Measurements from ENCODE around the gene DENND6A. TPM values are rescaled to one million over a fixed set of nuclear protein-coding genes. Genes with fewer than 3 reads are reported as not detected.

Gene DENND6A
- total and polyA plus RNA-seq, 5 donors, result 5.5 to 22.1 (median 15.8) TPM

DNA sequence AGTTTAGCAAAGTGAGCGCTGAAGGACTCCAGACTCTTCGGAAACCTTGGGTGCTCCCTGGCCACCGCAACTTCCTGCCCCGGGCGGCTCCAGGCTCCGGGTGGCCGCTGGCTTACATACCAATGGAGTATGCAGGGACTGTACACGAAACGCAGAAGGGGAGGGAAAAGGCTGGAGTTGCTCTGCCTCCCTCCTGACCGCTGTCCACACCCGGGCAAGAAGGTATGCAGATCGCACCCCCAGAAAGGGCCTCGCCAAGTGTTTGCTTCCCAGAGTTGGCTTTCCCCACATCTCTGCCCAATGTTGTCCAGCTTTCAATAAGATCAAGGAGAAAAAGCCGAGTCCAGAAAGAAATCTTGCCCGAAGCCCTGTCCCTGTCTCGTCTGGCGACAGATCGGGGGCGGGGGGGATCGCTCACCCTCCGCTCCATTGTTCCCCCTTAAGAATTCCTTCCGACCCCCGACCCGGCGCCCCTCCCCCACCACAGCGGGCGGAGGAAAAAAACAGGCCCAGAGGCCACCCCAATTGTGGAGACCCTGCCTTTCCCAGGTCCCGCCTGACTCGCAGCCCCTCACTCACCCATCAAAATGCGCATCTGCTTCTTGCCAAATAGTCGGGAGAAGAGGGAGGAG lies 96.3 kb downstream of the DENND6A start:
- H3K4me1 ChIP-seq (ENCODE audit: control insufficient read depth, insufficient read depth, low read length), result peaks cover 5% of the 10 kb centered on the region
- H3K4me3 ChIP-seq (ENCODE audit: low read length), result peak overlapping the region; percentile 76
- DNase-seq, result peak; percentile 77 to 93 (median 91)
- intact Hi-C loops (cut with DNase I), result loop anchor here in 1 of 4 donors (5.0 kb wide), 1 partner anchor 39 kb away; the partner anchor contains the start of gene PDE12
- no peaks in the 10 kb centered on the region for H3K9me3 ChIP-seq (ENCODE audit: control insufficient read depth, low read length)
- no peaks in the 10 kb centered on the region for H3K27me3 ChIP-seq (ENCODE audit: control insufficient read depth, insufficient read depth)
- WGBS, result under 1% methylated on average over 31 of the region's 31 CpGs
- peak overlapping the region; percentile 88 for H3K27ac ChIP-seq (ENCODE audit: low read length)
- peak; percentile 76 to 81 for ATAC-seq

DNA sequence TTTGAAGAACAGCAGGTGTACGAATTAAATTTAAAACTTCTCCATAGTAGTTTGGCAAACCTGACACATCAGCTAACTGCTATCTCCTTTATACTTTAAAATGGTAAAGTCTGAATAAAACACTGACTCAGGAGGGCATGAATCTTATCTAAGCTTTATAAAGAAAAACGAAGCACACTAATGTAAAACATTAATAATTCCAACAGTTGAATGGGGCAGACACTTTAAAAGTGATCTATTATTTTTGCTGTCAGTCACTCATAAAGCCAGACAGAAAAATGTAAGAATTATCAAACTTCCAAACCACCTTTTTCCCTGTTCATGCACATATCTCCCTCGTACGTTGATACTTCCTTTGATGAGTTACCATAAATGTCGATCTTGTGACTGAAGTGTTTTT lies 98.3 kb downstream of the DENND6A start:
- Histone ChIP-seq H3K4me3 (ENCODE audit: low read length) (peak overlapping the region; percentile 76), H3K27ac (ENCODE audit: low read length) (no peak overlapping the region), H3K9me3 (ENCODE audit: control insufficient read depth, low read length) (no peaks in the 10 kb centered on the region), H3K4me1 (ENCODE audit: control insufficient read depth, insufficient read depth, low read length) (peaks cover 5% of the 10 kb centered on the region), H3K27me3 (ENCODE audit: control insufficient read depth, insufficient read depth) (no peaks in the 10 kb centered on the region)
- intact Hi-C loops (cut with DNase I), result no loop called here
- ATAC-seq, result no peak
- DNase-seq, result no peak
- 19% methylated on average over 5 of the region's 5 CpGs for WGBS

DNA sequence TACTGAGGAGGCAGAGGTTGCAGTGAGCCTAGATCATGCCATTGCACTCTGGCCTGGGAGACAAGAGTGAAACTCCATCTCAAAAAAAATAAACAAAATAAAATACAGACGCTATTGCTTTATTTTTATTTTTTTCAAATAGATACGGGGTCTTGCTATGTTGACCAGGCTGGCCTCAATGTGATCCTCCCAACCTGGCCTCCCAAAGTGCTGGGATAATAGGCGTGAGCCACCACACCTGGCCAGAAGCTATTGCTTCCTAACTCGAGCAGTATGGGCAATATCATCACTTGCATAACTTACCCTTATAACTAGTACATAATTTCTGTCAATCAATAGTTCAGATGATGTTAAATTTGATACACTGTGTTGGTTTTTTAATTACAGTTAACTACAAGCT lies 98.7 kb downstream of the DENND6A start:
- intact Hi-C loops (cut with DNase I), result no loop called here
- ATAC-seq, result no peak
- no peak overlapping the region for H3K27ac ChIP-seq (ENCODE audit: low read length)
- 71% methylated on average over 4 of the region's 4 CpGs for WGBS
- no peak overlapping the region for H3K4me3 ChIP-seq (ENCODE audit: low read length)
- H3K9me3 ChIP-seq (ENCODE audit: control insufficient read depth, low read length), result no peaks in the 10 kb centered on the region
- no peaks in the 10 kb centered on the region for H3K27me3 ChIP-seq (ENCODE audit: control insufficient read depth, insufficient read depth)
- H3K4me1 ChIP-seq (ENCODE audit: control insufficient read depth, insufficient read depth, low read length), result peaks cover 5% of the 10 kb centered on the region
- no peak for DNase-seq

DNA sequence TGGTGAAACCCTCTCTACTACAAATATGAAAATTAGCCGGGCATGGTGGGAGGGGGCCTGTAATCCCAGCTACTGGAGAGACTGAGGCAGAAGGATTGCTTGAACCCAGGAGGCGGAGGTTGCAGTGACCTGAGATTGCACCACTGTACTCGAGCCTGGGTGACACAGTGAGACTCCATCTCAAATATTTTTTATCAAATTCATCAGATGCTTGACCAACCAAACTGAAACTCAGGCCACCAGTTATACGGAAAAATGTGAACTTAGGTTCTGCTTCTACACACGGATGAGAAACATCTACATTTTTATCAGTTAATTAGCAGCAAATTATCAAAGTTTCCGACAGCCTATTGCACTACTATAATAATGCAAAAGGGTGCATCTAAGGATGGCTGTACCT lies 100.6 kb downstream of the DENND6A start:
- no peaks in the 10 kb centered on the region for H3K27me3 ChIP-seq (ENCODE audit: control insufficient read depth, insufficient read depth)
- DNase-seq, result no peak
- intact Hi-C loops (cut with DNase I), result no loop called here
- 60% methylated on average over 6 of the region's 6 CpGs for WGBS
- peaks cover 5% of the 10 kb centered on the region for H3K4me1 ChIP-seq (ENCODE audit: control insufficient read depth, insufficient read depth, low read length)
- no peak for ATAC-seq
- H3K4me3 ChIP-seq (ENCODE audit: low read length), result no peak overlapping the region
- H3K27ac ChIP-seq (ENCODE audit: low read length), result no peak overlapping the region
- no peaks in the 10 kb centered on the region for H3K9me3 ChIP-seq (ENCODE audit: control insufficient read depth, low read length)

DNA sequence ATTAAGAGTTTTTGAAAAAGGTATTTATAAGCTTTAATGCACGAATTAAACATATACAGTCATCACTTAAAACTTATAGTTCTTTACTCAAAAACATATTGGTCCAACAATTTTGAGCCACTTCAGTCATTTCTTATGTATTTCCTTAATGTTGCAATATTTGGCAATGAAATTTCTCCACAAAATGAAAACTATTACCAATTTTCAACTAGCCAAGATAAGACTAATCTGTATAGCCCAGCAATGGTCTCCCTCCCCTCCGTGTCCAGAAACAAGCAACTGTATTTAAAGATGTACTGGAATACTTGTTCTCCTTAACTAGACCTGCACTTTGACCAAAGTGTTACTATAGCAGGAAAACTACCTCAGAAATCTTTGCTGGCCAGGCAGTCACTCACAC lies 105.0 kb downstream of the DENND6A start:
- WGBS, result 67% methylated on average over 2 of the region's 2 CpGs

DNA sequence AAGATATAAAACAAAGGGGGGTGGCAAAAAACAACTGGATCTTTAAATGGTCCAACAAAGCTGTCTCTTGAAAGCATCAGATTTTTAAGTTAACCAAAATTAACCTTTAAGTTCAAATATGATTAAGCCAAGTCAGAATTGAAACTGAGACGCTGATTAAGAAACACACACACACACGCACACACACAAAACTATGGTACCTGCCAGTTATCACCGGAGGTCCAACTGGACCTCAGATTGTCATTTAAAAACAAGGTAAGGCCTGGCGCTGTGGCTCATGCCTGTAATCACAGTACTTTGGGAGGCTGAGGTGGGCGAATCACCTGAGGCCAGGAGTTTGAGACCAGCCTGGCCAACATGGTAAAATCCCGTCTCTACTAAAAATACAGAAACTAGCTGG lies 106.1 kb downstream of the DENND6A start:
- WGBS, result 74% methylated on average over 6 of the region's 6 CpGs
- no peak overlapping the region for H3K4me3 ChIP-seq (ENCODE audit: low read length)
- no peak overlapping the region for H3K27ac ChIP-seq (ENCODE audit: low read length)
- ATAC-seq, result no peak
- intact Hi-C loops (cut with DNase I), result no loop called here
- no peaks in the 10 kb centered on the region for H3K4me1 ChIP-seq (ENCODE audit: control insufficient read depth, insufficient read depth, low read length)
- no peak for DNase-seq
- H3K9me3 ChIP-seq (ENCODE audit: control insufficient read depth, low read length), result no peaks in the 10 kb centered on the region
- no peaks in the 10 kb centered on the region for H3K27me3 ChIP-seq (ENCODE audit: control insufficient read depth, insufficient read depth)

More for the DNA sequence above, 105.0 kb downstream of the DENND6A start:
- peaks cover 4% of the 10 kb centered on the region for H3K4me1 ChIP-seq (ENCODE audit: control insufficient read depth, insufficient read depth, low read length)
- H3K27me3 ChIP-seq (ENCODE audit: control insufficient read depth, insufficient read depth), result no peaks in the 10 kb centered on the region
- no peak for DNase-seq
- H3K4me3 ChIP-seq (ENCODE audit: low read length), result no peak overlapping the region
- H3K27ac ChIP-seq (ENCODE audit: low read length), result no peak overlapping the region
- intact Hi-C loops (cut with DNase I), result no loop called here
- no peaks in the 10 kb centered on the region for H3K9me3 ChIP-seq (ENCODE audit: control insufficient read depth, low read length)
- no peak for ATAC-seq

DNA sequence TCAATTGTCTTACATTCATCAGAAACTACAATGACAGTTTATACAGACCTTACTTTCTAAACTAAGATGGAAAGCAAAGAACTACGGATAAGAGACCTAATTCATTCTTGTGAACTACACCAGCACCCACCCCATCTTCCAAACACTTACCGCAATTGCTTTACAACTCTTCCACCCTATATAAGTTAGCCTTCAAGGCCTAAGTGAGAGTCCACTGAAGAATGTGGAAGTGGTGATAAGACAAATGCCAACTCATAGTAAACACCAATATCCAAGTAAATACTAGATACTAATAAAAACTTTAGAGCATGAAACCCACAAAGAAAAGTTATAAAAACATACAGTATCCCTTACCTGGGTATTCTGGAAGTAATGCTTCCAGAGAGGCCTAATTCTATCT lies 109.3 kb downstream of the DENND6A start:
- no peak overlapping the region for H3K4me3 ChIP-seq (ENCODE audit: low read length)
- WGBS, result 86% methylated on average over 2 of the region's 2 CpGs
- intact Hi-C loops (cut with DNase I), result no loop called here
- H3K27me3 ChIP-seq (ENCODE audit: control insufficient read depth, insufficient read depth), result no peaks in the 10 kb centered on the region
- no peaks in the 10 kb centered on the region for H3K9me3 ChIP-seq (ENCODE audit: control insufficient read depth, low read length)
- no peaks in the 10 kb centered on the region for H3K4me1 ChIP-seq (ENCODE audit: control insufficient read depth, insufficient read depth, low read length)
- ATAC-seq (no peak), DNase-seq (no peak)
- H3K27ac ChIP-seq (ENCODE audit: low read length), result no peak overlapping the region

DNA sequence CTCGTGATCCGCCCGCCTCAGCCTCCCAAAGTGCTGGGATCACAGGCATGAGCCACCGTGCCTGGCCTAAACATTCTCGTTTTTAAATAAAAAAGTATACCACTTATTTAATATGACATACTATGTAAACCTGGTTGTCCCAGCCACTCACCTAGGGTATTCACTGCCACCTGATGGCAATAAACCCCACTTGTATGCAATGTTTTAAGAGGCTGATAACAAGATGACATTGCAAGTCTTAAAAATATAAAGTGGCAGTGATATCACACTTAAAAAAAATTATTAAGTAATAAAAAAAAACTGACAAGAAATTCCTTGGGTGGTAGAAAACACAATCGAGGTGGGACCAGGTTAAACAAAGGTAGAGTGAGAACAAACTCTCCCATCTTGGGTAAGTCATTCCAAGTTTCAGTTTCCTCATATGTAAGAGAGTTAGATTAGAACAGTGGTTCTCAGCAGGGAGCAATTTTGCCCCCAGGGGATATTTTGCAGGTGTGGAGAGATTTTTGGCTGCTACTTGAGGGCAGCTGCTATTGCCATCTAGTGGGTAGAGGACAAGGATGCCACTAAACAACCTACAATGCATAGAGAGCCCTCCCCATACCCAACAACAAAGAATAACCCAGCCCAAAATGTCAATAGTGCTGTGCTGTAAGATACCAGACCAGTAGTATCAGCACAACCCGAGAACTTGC lies 110.3 kb downstream of the DENND6A start:
- Histone ChIP-seq H3K4me3 (ENCODE audit: low read length) (no peak overlapping the region), H3K27ac (ENCODE audit: low read length) (no peak overlapping the region), H3K4me1 (ENCODE audit: control insufficient read depth, insufficient read depth, low read length) (peaks cover 3% of the 10 kb centered on the region), H3K9me3 (ENCODE audit: control insufficient read depth, low read length) (no peaks in the 10 kb centered on the region), H3K27me3 (ENCODE audit: control insufficient read depth, insufficient read depth) (no peaks in the 10 kb centered on the region)
- ATAC-seq, result peak in 1 of 2 donors; percentile 22
- no peak for DNase-seq
- intact Hi-C loops (cut with DNase I), result no loop called here
- 95% methylated on average over 7 of the region's 7 CpGs for WGBS

DNA sequence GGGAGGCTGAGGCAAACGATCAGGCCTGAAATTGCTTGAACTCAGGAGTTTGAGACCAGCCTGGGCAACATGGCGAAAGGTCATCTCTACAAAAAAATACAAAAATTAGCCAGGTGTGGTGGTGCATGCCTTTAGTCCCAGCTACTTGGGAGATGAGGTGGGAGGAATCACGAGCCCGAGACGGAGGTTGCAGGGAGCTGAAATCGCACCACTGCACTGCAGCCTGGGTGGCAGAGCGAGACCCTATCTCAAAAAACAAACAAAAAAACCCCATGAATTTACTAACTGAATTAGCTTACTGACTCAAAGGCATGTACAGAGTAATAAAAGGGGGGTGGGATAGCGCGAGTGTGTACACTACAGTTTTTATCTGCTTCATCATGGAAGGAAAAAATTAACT lies 115.1 kb downstream of the DENND6A start:
- Histone ChIP-seq H3K27ac (ENCODE audit: low read length) (no peak overlapping the region), H3K4me3 (ENCODE audit: low read length) (no peak overlapping the region), H3K9me3 (ENCODE audit: control insufficient read depth, low read length) (no peaks in the 10 kb centered on the region), H3K4me1 (ENCODE audit: control insufficient read depth, insufficient read depth, low read length) (peaks cover 4% of the 10 kb centered on the region), H3K27me3 (ENCODE audit: control insufficient read depth, insufficient read depth) (no peaks in the 10 kb centered on the region)
- WGBS, result 93% methylated on average over 9 of the region's 9 CpGs
- no peak for ATAC-seq
- peak in 1 of 3 donors; percentile 46 for DNase-seq
- intact Hi-C loops (cut with DNase I), result no loop called here

DNA sequence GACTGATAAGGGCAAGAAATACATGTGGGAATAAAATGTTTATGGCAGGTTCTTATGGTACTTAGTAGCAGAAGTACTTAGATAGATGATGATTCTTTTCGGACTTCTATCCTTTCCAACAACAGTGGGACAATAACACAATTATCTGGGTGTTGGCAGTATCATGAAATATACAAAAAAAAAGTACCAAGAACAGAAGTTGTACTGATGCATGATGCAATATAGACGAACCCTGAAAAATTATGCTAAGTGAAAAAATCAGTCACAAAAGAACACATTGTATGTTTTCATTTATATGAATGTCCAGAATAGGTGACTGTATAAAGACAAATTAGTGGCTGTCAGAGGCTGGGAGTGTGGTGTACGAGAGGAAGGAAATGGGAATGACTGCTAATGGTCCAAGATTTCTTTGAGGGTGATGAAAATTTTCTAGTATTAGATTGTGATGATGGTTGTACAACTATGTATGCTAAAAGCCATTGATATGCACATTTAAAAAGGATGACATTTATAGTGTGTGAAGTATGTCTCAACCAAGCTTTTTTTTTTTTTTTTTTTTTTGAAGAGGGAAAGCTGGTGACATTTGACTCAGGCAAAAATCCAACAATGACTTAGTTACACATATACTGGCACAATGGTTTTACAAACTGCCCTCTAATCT lies 116.8 kb downstream of the DENND6A start:
- ATAC-seq, result peak in 1 of 2 donors; percentile 34
- intact Hi-C loops (cut with DNase I), result no loop called here
- no peak for DNase-seq
- 53% methylated on average over 3 of the region's 3 CpGs for WGBS
- no peak overlapping the region for H3K27ac ChIP-seq (ENCODE audit: low read length)
- no peak overlapping the region for H3K4me3 ChIP-seq (ENCODE audit: low read length)
- no peaks in the 10 kb centered on the region for H3K27me3 ChIP-seq (ENCODE audit: control insufficient read depth, insufficient read depth)
- H3K9me3 ChIP-seq (ENCODE audit: control insufficient read depth, low read length), result no peaks in the 10 kb centered on the region
- H3K4me1 ChIP-seq (ENCODE audit: control insufficient read depth, insufficient read depth, low read length), result peaks cover 4% of the 10 kb centered on the region

All from right cardiac atrium (tissue), 5 donors.